Measurements from ENCODE around the gene SNRK. TPM values are rescaled to one million over a fixed set of nuclear protein-coding genes. Genes with fewer than 3 reads are reported as not detected.

The SNRK gene
- total and polyA plus RNA-seq, 2 experiments from 2014 or later, result 5.5 to 18.8 TPM

DNA sequence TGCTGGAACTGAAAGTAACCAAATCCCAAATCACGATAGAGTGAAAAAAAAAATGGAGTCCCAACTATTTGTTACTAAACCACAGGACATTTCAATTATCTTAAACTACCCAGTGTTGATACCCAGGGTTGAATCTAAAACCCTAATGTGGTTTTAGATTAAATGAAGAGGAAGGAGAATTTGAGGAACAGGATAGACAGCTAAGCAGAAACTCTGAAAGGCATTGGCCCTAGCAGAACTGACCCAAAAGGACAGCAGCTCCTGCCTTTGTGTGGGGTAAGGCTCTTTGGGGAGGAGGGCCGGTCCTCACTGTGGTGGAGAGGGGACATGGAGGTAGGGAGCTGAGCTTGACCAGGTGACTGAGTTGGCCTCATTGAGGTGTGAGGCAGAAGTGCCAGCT, 30.7 kb upstream of the SNRK start (continued):
- TF ChIP-seq, protein P1, sequence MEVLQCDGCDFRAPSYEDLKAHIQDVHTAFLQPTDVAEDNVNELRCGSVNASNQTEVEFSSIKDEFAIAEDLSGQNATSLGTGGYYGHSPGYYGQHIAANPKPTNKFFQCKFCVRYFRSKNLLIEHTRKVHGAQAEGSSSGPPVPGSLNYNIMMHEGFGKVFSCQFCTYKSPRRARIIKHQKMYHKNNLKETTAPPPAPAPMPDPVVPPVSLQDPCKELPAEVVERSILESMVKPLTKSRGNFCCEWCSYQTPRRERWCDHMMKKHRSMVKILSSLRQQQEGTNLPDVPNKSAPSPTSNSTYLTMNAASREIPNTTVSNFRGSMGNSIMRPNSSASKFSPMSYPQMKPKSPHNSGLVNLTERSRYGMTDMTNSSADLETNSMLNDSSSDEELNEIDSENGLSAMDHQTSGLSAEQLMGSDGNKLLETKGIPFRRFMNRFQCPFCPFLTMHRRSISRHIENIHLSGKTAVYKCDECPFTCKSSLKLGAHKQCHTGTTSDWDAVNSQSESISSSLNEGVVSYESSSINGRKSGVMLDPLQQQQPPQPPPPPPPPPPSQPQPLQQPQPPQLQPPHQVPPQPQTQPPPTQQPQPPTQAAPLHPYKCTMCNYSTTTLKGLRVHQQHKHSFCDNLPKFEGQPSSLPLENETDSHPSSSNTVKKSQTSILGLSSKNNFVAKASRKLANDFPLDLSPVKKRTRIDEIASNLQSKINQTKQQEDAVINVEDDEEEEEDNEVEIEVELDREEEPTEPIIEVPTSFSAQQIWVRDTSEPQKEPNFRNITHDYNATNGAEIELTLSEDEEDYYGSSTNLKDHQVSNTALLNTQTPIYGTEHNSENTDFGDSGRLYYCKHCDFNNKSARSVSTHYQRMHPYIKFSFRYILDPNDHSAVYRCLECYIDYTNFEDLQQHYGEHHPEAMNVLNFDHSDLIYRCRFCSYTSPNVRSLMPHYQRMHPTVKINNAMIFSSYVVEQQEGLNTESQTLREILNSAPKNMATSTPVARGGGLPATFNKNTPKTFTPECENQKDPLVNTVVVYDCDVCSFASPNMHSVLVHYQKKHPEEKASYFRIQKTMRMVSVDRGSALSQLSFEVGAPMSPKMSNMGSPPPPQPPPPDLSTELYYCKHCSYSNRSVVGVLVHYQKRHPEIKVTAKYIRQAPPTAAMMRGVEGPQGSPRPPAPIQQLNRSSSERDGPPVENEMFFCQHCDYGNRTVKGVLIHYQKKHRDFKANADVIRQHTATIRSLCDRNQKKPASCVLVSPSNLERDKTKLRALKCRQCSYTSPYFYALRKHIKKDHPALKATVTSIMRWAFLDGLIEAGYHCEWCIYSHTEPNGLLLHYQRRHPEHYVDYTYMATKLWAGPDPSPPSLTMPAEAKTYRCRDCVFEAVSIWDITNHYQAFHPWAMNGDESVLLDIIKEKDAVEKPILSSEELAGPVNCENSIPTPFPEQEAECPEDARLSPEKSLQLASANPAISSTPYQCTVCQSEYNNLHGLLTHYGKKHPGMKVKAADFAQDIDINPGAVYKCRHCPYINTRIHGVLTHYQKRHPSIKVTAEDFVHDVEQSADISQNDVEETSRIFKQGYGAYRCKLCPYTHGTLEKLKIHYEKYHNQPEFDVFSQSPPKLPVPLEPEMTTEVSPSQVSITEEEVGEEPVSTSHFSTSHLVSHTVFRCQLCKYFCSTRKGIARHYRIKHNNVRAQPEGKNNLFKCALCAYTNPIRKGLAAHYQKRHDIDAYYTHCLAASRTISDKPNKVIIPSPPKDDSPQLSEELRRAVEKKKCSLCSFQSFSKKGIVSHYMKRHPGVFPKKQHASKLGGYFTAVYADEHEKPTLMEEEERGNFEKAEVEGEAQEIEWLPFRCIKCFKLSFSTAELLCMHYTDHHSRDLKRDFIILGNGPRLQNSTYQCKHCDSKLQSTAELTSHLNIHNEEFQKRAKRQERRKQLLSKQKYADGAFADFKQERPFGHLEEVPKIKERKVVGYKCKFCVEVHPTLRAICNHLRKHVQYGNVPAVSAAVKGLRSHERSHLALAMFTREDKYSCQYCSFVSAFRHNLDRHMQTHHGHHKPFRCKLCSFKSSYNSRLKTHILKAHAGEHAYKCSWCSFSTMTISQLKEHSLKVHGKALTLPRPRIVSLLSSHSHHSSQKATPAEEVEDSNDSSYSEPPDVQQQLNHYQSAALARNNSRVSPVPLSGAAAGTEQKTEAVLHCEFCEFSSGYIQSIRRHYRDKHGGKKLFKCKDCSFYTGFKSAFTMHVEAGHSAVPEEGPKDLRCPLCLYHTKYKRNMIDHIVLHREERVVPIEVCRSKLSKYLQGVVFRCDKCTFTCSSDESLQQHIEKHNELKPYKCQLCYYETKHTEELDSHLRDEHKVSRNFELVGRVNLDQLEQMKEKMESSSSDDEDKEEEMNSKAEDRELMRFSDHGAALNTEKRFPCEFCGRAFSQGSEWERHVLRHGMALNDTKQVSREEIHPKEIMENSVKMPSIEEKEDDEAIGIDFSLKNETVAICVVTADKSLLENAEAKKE (CRISPR knock-in tag; IDR thresholded peaks at IDR 0.05), result no peak
- TF ChIP-seq ZNF331 (CRISPR knock-in tag; IDR thresholded peaks at IDR 0.05; ENCODE audit: low read depth), result no peak
- TF ChIP-seq EZH2 (IDR thresholded peaks at IDR 0.05; ENCODE audit: low read depth, unreplicated experiment), result no peak

DNA sequence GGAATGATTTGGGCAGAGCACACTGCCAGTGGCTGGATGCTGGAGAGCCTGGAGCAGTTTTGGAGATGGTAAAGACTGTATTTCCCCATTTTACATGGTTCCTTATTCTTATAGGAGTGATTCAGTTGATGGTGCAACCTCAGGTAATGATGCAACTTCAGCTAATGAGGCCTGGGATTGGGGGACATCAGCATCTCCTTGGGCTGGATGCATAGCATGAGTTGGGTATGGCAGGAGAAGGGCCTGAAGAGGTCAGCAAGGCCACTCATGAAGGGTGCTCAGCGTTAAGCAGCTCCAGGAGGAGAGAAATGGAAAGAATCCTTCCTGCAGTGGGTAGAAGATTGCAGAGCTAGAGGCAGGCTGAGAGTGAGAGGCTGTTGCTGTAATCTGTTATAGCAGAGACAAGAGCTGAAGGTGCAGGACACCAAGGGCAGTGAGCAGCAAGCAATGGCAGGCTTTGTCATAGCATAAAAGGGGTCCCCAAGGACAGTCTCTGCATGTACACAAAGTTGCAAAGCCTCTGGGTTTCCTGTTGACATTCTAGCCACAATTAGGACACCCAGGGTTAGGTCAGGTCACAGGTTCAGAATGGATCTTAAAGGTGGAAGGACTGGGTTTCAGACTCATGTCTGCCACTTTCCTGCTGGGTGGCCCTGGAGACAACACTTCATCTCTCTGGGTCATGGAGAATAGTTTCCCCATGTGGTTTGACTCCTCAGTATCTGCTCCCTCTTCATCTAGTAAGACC, 29.5 kb upstream of the SNRK start:
- no peaks in the 10 kb centered on the region; the same call in 1 of the 2 replicates for H3K4me1 ChIP-seq (ENCODE audit: insufficient read depth)
- no peaks in the 10 kb centered on the region for H4K20me1 ChIP-seq (replicated peaks; ENCODE audit: insufficient read depth)
- no peak overlapping the region for H2AFZ ChIP-seq
- no peaks in the 10 kb centered on the region; the same call in 2 of the 3 replicates for H3K9me3 Mint-ChIP-seq
- H3K79me2 ChIP-seq (replicated peaks; ENCODE audit: insufficient read depth), result no peaks in the 10 kb centered on the region
- peaks cover 17% of the 10 kb centered on the region; the same call in 1 of the 2 replicates for H3K9me2 ChIP-seq (ENCODE audit: insufficient read depth)
- H3K27me3 ChIP-seq (ENCODE audit: insufficient read depth), result no peaks in the 10 kb centered on the region
- H3K4me1 Mint-ChIP-seq, result peaks cover 5% of the 10 kb centered on the region; the same call in 2 of the 3 replicates
- ATAC-seq, result no peak
- no peak for DNase-seq (ENCODE audit: low spot score)
- no peak overlapping the region for H3K4me2 ChIP-seq
- no peak overlapping the region for H3K4me3 ChIP-seq
- H3K4me3 Mint-ChIP-seq, result no peak overlapping the region
- H3K36me3 Mint-ChIP-seq (ENCODE audit: low read depth), result no peaks in the 10 kb centered on the region
- no peak overlapping the region for H3K27ac Mint-ChIP-seq
- no peaks in the 10 kb centered on the region for H3K36me3 ChIP-seq (ENCODE audit: insufficient read depth)
- H3F3A ChIP-seq (replicated peaks; ENCODE audit: low read depth), result no peaks in the 10 kb centered on the region
- no peak overlapping the region for H3K27ac ChIP-seq (ENCODE audit: low read depth)
- H3K27me3 Mint-ChIP-seq (ENCODE audit: insufficient read depth, low read depth, poor library complexity), result peaks cover 7% of the 10 kb centered on the region
- TF ChIP-seq, protein P1 (CRISPR knock-in tag; IDR thresholded peaks at IDR 0.05), result no peak
- no peak for TF ChIP-seq CTCF (conservative IDR thresholded peaks at IDR 0.05; ENCODE audit: low read depth in 2 of 2)
- no peak for TF ChIP-seq JUNB (IDR thresholded peaks at IDR 0.05; ENCODE audit: unreplicated experiment)
- no peak for TF ChIP-seq ZNF331 (CRISPR knock-in tag; IDR thresholded peaks at IDR 0.05; ENCODE audit: low read depth)
- no peak for TF ChIP-seq EZH2phosphoT487 (IDR thresholded peaks at IDR 0.05; ENCODE audit: unreplicated experiment)

Measured in GM23338 (cell line).